Measurements from ENCODE around the gene CRNN.

DNA sequence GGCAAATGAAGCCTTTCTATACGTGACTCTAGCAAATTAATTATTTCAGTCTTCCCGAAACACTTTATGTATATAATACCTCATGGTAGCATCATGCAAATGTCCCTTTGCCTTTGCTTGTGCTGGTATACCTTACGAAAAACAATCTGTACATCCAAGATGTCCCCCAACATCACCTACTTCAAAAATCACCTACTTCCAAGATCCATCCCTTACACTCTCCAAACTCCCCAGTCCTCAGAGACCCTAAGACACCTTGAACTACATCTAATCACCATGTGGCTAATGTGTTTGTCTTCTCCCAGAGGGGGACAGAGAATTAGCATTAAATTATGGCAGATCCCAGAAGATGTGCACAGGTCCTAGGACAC is 46.5 kb upstream of the CRNN start:
- TF ChIP-seq EZH2 (IDR thresholded peaks at IDR 0.05; ENCODE audit: insufficient read depth, poor library complexity, severe bottlenecking) (no peak), EZH2phosphoT487 (IDR thresholded peaks at IDR 0.05; ENCODE audit: insufficient read depth, low read depth) (no peak)

Measured in GM23248 (cell line).